Thymus (tissue), 2 donors: ENCODE data around the gene MBD4. TPM values are rescaled to one million over a fixed set of nuclear protein-coding genes. Genes with fewer than 3 reads are reported as not detected.

Experiments used
- polyA plus RNA-seq: library from polyadenylated mRNA; stranded (reverse); fragments of 200-250 nt; gene quantifications from one replicate; pipeline ENCODE4 v1.2.3, GENCODE V29; 2013
- total RNA-seq: library from RNA; stranded (reverse); fragments of 120-200 nt; gene quantifications from one replicate; pipeline ENCODE4 v1.2.4, GENCODE V29; 2013
- donor health status: healthy.

Gene MBD4
- total and polyA plus RNA-seq, 2 donors, result 28.8 to 48.4 TPM

Other genes with a start within 250 kb of the MBD4 start
- gene COPG1, start 190.3 kb downstream of the MBD4 start, total RNA-seq, result 74.7 TPM
- gene COPG1, start 190.3 kb downstream of the MBD4 start, polyA plus RNA-seq, result 70.8 TPM
- 33.2 TPM for gene HMCES, start 161.1 kb downstream of the MBD4 start, total RNA-seq
- 59.4 TPM for gene HMCES, start 161.1 kb downstream of the MBD4 start, polyA plus RNA-seq
- 0.05 TPM for gene EFCAB12, start 11.3 kb downstream of the MBD4 start, total RNA-seq
- 0.37 TPM for gene EFCAB12, start 11.3 kb downstream of the MBD4 start, polyA plus RNA-seq
- 14.5 TPM for gene IFT122, start 276 bp upstream of the MBD4 start, total RNA-seq
- gene IFT122, start 276 bp upstream of the MBD4 start, polyA plus RNA-seq, result 10.0 TPM
- 0.05 TPM for gene RHO, start 88.7 kb upstream of the MBD4 start, total RNA-seq
- 0.07 TPM for gene RHO, start 88.7 kb upstream of the MBD4 start, polyA plus RNA-seq
- gene H1-8, start 103.2 kb upstream of the MBD4 start, total RNA-seq, result 0.09 TPM
- 0.78 TPM for gene H1-8, start 103.2 kb upstream of the MBD4 start, polyA plus RNA-seq
- 31.2 TPM for gene PLXND1, start 166.7 kb upstream of the MBD4 start, total RNA-seq
- 106 TPM for gene PLXND1, start 166.7 kb upstream of the MBD4 start, polyA plus RNA-seq